NT2/D1 (cell line): Measurements from ENCODE around the gene TNS3.

Experiments used
- DNase-seq: peaks from one replicate; pipeline ENCODE4 v3.0.0-alpha.2; 2011; ENCODE audit warnings: low read depth, low spot score
- H3K27me3 ChIP-seq: 2 replicates; pipeline ENCODE4 v1.6.0; 2011; ENCODE audit warnings: mild to moderate bottlenecking; ENCODE audit not compliant: insufficient read length, insufficient read depth
- H3K36me3 ChIP-seq: 2 replicates; pipeline ENCODE4 v1.6.1; 2011; ENCODE audit warnings: mild to moderate bottlenecking, low read length, mixed read lengths; ENCODE audit not compliant: insufficient read depth, insufficient read length
- H3K4me1 ChIP-seq: 2 replicates; pipeline ENCODE4 v1.5.1; 2011; ENCODE audit not compliant: insufficient read depth, insufficient read length
- H3K4me3 ChIP-seq: 2 replicates; pipeline ENCODE4 v1.5.1; 2011; ENCODE audit warnings: low read depth; ENCODE audit not compliant: insufficient read length
- H3K9ac ChIP-seq: 2 replicates; pipeline ENCODE4 v1.6.0; 2011; ENCODE audit warnings: low read depth; ENCODE audit not compliant: insufficient read length
- H3K9me3 ChIP-seq: 2 replicates; pipeline ENCODE4 v1.5.1; 2011; ENCODE audit warnings: mild to moderate bottlenecking, low read length; ENCODE audit not compliant: insufficient read depth
- SUZ12 ChIP-seq: IDR thresholded peaks from 2 replicates; pipeline ENCODE4 v1.6.1; 2011; ENCODE audit not compliant: insufficient read length, insufficient read depth; ENCODE audit errors: extremely low read depth
- YY1 ChIP-seq: IDR thresholded peaks from 2 replicates; pipeline ENCODE4 v1.6.1; 2011; ENCODE audit not compliant: insufficient read length, insufficient read depth
- ZNF274 ChIP-seq: IDR thresholded peaks from 2 replicates; pipeline ENCODE4 v1.6.1; 2011; ENCODE audit warnings: mild to moderate bottlenecking, low read depth, low read length

The TNS3 gene

DNA sequence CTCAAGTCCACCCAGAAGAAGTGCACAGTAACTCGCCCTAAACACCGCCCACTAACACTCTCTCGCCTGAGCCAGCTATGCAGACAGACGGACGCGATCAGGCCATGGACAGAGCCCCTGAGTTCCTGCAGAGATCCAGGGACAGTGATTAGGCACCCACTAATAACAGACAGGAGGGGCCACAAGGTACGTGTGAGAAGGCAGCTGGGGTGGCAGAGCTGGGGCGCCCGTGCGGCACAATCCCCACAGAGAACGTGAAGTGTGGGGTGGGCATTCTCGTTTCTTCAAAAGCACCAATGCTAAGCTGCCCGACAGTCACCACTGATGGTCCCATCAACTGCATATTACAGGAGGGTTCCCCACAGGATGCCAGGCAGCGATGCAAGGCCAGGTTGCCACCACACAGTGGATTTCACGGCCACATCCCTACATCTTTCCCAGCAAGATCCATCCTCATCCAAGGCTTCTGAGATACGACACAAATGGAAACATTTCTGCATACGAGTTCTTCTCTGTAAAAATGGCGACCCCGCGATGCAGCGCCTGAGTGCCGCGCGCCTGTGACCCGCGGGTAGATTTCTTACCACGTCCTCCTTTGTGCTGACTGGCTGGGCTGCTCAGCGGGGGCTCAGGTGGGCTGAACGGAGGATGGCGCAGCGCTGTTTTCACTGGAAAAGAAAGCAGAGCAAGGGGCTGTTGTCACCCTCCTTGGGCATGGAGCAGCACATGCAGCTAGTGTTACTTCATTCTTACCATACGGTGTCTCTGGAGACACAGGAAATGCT is 237.5 kb downstream of the TNS3 start:
- no peaks in the 10 kb centered on the region for H3K27me3 ChIP-seq
- TF ChIP-seq ZNF274 = no peak
- TF ChIP-seq YY1 = no peak
- TF ChIP-seq SUZ12 = no peak
- H3K36me3 ChIP-seq = peaks cover 60% of the 10 kb centered on the region
- H3K4me1 ChIP-seq = peaks cover 7% of the 10 kb centered on the region
- H3K4me3 ChIP-seq = no peak overlapping the region
- no peak overlapping the region for H3K9ac ChIP-seq
- no peak for DNase-seq
- H3K9me3 ChIP-seq = no peaks in the 10 kb centered on the region

DNA sequence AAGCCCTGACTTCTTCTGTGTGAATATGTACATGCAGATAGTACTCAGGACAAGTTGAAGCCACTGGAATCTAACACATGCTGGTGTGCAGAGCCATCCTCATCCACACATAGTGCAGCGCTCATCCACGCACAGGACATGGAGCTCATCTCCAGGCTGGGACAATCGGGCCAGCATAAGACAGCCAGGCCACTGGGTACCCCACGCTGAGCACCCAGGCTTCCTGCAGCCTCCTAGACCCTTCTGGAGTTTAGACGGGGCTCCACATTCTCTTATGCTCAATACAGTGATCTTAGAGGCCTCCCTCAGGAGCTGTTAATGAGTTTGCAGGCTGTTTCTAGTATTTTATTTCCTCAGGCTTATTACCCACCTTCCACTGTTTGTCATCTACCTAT is 238.9 kb downstream of the TNS3 start:
- no peak for TF ChIP-seq YY1
- TF ChIP-seq SUZ12 = no peak
- no peak for TF ChIP-seq ZNF274
- no peak for DNase-seq
- Histone ChIP-seq H3K27me3 (no peaks in the 10 kb centered on the region), H3K4me1 (peaks cover 7% of the 10 kb centered on the region), H3K36me3 (peaks cover 56% of the 10 kb centered on the region), H3K9me3 (no peaks in the 10 kb centered on the region), H3K9ac (no peak overlapping the region), H3K4me3 (no peak overlapping the region)

DNA sequence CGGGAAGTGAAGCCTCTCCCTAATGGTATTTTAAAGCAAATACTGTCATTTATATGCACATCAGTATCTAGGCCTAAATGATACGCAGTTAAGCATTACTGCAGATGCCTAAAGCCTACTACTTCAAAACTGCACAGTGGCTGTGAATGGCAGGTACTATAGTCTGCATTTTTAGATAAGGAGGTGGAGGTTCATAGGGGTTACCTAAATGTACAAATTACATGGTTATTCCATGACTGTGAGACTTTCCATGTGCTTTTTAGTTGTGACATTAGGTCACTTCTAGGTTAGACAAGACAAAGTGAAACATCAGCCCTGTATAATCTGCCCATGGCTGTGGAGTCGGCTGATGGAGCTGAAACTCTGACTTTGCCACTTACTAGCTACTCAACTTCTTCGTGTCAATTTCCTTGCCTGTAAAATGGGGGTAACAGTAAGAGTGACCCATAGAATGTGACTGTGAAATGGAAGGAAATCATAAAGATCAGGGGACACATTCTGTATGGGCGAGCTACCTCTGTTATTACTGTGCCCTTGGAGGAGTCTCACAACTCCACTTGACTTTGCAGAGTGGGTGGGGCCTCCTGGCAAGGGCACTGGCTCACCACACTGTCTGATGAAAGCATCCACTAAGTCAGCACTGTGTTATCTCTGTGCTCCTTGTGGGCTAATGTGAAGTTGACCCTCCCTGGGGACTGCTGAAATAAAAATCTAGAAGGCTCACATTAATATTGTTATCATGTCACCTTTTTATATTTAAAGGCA is 239.4 kb downstream of the TNS3 start:
- H3K4me3 ChIP-seq = no peak overlapping the region
- no peak for DNase-seq
- H3K4me1 ChIP-seq = peaks cover 7% of the 10 kb centered on the region
- no peak overlapping the region for H3K9ac ChIP-seq
- no peaks in the 10 kb centered on the region for H3K9me3 ChIP-seq
- H3K27me3 ChIP-seq = no peaks in the 10 kb centered on the region
- H3K36me3 ChIP-seq = peaks cover 50% of the 10 kb centered on the region
- no peak for TF ChIP-seq SUZ12
- no peak for TF ChIP-seq YY1
- no peak for TF ChIP-seq ZNF274

DNA sequence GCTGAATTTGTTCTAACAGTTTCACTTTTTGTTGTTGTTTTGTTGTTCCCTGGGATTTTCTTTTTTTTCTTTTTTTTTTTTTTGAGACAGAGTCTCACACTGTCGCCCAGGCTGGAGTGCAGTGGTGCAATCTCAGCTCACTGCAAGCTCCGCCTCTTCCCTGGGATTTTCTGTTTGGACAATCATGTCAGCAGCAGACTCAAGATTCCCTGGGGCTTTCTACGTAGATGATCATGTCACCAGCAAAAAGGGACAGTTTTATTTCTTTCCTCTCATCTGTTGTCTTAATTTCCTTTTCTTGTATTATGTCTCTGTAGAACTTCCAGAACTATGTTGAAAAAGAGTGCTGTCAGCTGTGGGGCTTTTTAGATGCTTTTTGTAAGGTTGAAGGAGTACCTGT is 241.4 kb downstream of the TNS3 start:
- Histone ChIP-seq H3K9me3 (no peaks in the 10 kb centered on the region), H3K27me3 (no peaks in the 10 kb centered on the region), H3K9ac (no peak overlapping the region), H3K4me3 (no peak overlapping the region), H3K4me1 (no peaks in the 10 kb centered on the region), H3K36me3 (peaks cover 48% of the 10 kb centered on the region)
- TF ChIP-seq ZNF274 = no peak
- TF ChIP-seq YY1 = no peak
- TF ChIP-seq SUZ12 = no peak
- DNase-seq = no peak

DNA sequence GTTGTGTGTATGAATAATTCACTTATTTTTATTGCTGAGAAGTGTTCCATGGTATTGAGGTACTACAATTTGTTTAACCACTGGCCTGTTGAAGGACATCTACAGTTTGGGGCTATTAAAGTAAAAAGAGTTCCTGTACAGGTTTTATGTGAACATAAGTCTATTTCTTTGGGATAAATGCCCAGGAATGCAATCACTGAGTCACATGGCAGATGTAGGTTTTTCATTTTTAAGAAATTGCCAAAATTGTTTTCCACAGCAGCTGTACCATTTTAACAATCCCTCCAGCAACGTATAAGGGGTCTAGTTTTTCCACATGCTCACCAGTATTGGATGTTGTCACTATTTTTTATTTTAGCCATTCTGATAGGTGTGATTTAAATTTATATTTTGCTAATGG is 243.9 kb downstream of the TNS3 start:
- Histone ChIP-seq H3K36me3 (peaks cover 32% of the 10 kb centered on the region), H3K9me3 (no peaks in the 10 kb centered on the region), H3K27me3 (no peaks in the 10 kb centered on the region), H3K4me3 (no peak overlapping the region), H3K9ac (no peak overlapping the region), H3K4me1 (peaks cover 2% of the 10 kb centered on the region)
- DNase-seq = no peak
- TF ChIP-seq ZNF274 (no peak), SUZ12 (no peak), YY1 (no peak)

DNA sequence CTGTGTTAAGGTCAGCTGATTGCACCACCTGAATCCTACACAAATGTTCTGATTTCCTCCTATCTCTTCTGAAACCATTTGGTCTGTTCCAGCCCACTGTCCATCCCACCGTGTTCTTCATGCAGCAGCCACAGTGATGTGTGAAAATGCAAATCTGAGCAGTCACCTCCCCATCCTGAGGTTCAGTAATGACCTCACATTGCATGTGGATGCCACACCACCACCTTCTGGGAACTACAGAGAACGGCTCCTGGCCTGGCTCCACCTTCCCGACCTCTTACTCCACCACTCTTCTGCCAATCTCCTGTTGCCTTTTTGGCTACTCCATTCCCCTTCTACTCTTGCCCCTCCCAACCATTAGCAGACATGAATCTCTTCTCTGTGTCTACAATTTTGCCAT is 244.4 kb downstream of the TNS3 start:
- TF ChIP-seq YY1 = no peak
- no peak for TF ChIP-seq ZNF274
- no peak for TF ChIP-seq SUZ12
- Histone ChIP-seq H3K36me3 (peaks cover 27% of the 10 kb centered on the region), H3K9me3 (no peaks in the 10 kb centered on the region), H3K4me1 (peaks cover 2% of the 10 kb centered on the region), H3K27me3 (no peaks in the 10 kb centered on the region), H3K9ac (no peak overlapping the region), H3K4me3 (no peak overlapping the region)
- DNase-seq = no peak

DNA sequence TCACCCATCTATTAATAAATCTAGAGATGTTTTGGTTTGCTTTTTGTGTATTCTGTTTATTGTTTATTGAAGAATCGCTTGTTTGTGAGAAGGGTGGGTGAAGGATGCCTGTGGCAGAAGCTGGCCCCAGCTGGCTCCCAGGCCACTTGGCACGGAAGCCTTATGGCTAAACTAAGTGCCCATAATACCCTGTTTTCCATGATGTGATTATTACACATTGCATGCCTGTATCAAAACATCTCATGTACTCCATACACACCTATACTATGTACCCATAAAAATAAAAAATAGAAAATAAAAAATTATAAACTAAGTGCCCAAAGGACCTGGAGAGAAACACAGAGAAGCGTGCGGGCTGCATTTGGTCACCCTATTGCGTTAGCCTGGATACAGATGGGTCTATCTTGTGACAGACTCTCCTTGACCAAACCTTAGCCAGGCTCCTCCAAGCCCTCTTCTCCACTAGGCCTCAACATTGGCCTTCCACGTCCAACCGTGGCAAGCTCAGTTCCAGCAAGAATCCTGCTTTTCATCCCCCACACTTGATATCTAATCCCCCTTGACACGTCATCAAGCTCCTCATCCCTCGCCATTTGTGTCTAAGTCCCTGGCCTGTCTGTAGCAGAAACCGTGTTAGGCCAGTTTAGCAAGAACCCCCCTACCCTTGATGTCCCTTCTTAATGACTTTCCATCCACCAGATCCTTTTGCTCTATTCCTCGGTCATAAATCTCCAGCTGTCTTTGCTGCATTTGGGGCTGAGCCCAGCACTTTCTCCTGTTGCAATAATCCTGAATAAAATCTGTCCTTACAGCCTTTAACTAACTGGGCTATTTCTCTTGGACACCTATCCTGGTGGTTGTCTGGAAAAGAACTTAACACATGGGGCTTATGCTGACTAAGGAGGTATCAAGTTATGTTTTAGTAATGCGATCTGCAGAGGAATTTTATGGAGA is 245.2 kb downstream of the TNS3 start:
- Histone ChIP-seq H3K9me3 (no peaks in the 10 kb centered on the region), H3K36me3 (peaks cover 25% of the 10 kb centered on the region), H3K27me3 (no peaks in the 10 kb centered on the region), H3K4me1 (peaks cover 7% of the 10 kb centered on the region), H3K9ac (no peak overlapping the region), H3K4me3 (no peak overlapping the region)
- no peak for TF ChIP-seq YY1
- no peak for TF ChIP-seq SUZ12
- TF ChIP-seq ZNF274 = no peak
- no peak for DNase-seq
